Erythroblast (primary cell): ENCODE measurements around the gene GSTCD.

Experiments used
- GATA1 ChIP-seq: IDR thresholded peaks from 2 replicates; pipeline ENCODE4 v1.6.1; 2011; ENCODE audit warnings: low read depth, mild to moderate bottlenecking, control low read depth, low read length, moderate library complexity
- POLR2A ChIP-seq: IDR thresholded peaks from 2 replicates; pipeline ENCODE4 v1.6.1; 2011; ENCODE audit warnings: mild to moderate bottlenecking, low read length

GRCh38 chr4:105679186-105679585 is 29.4 kb upstream of the GSTCD start:
- no peak for TF ChIP-seq POLR2A
- no peak for TF ChIP-seq GATA1
